Endothelial cell of umbilical vein (primary cell): ENCODE results near the gene USF1. TPM values are rescaled to one million over a fixed set of nuclear protein-coding genes. Genes with fewer than 3 reads are reported as not detected.

Experiments
- BruUV-seq: library from RNA; stranded (reverse); fragments of 400-500 nt; replicated peaks from 2 replicates; lab custom pipeline; 2021; lab: Mats Ljungman, UMichigan
- CTCF ChIA-PET: fragments of 300-600, 350-600 bp; sonication (Branson Sonifier 250); formaldehyde crosslinking; loops from one replicate; lab custom pipeline; 2021; ENCODE audit warnings: antibody characterized with exemption, inconsistent platforms; lab: Charles Lee
- POLR2A ChIA-PET: fragments of 300-600, 350-600 bp; sonication (Branson Sonifier 250); formaldehyde crosslinking; loops from one replicate; lab custom pipeline; 2021; ENCODE audit warnings: antibody characterized with exemption, inconsistent platforms; lab: Charles Lee
- DNase-seq: peaks from one replicate; pipeline ENCODE4 v3.0.0-alpha.2; 2011; ENCODE audit warnings: low read depth, low spot score
- FAIRE-seq: peaks from 2 replicates; lab custom pipeline; 2011; peaks lifted over from hg19 to GRCh38; lab: Jason Lieb, UNC
- H2AFZ ChIP-seq: 2 replicates; pipeline ENCODE4 v1.6.0; 2012; ENCODE audit warnings: low read depth, low read length, control low read depth, inconsistent platforms
- H3K27ac ChIP-seq: 2 replicates; pipeline ENCODE4 v1.5.1; 2011; ENCODE audit warnings: low read depth, mild to moderate bottlenecking, control low read depth, low read length, moderate library complexity; ENCODE audit not compliant: insufficient read depth
- H3K27me3 ChIP-seq, 2 experiments: 2 replicates each; pipeline versions ENCODE4 v1.6.0 to v1.6.1; 2011; ENCODE audit warnings: low read length in 2 of 2, mixed read lengths in 1 of 2; ENCODE audit not compliant: control insufficient read depth in 2 of 2, insufficient read depth in 2 of 2
- H3K36me3 ChIP-seq, 2 experiments: 2 replicates in 1 of 2; 3 replicates in 1 of 2; pipeline ENCODE4 v1.5.1; 2011; ENCODE audit warnings: low read length in 2 of 2, mild to moderate bottlenecking in 1 of 2, moderate library complexity in 1 of 2; ENCODE audit not compliant: control insufficient read depth in 2 of 2, insufficient read depth in 2 of 2; ENCODE audit errors: extremely low read depth in 1 of 2
- H3K4me1 ChIP-seq: 3 replicates; pipeline ENCODE4 v1.5.1; 2011; ENCODE audit warnings: mild to moderate bottlenecking, low read length; ENCODE audit not compliant: control insufficient read depth, insufficient read depth; ENCODE audit errors: extremely low read depth
- H3K4me2 ChIP-seq: 2 replicates; pipeline ENCODE4 v1.6.1; 2011; ENCODE audit warnings: low read length, control low read depth, mixed read lengths; ENCODE audit not compliant: insufficient read depth
- H3K4me3 ChIP-seq, 3 experiments: fragments of 200-600 bp in 1 of 3; sonication (generic), shearing (Covaris generic) in 1 of 3; replicated peaks in 1 of 3; 2 replicates each; pipeline ENCODE4 v1.5.1; 2011 to 2016; ENCODE audit warnings: control low read depth in 3 of 3, low read length in 3 of 3, mild to moderate bottlenecking in 2 of 3, inconsistent platforms in 1 of 3, low read depth in 1 of 3, moderate library complexity in 1 of 3; ENCODE audit not compliant: insufficient read depth in 1 of 3
- H3K79me2 ChIP-seq: 2 replicates; pipeline ENCODE4 v1.6.0; 2012; ENCODE audit warnings: low read length, inconsistent platforms; ENCODE audit not compliant: control insufficient read depth, insufficient read depth
- H3K9ac ChIP-seq: replicated peaks from 2 replicates; pipeline ENCODE3; 2011; ENCODE audit warnings: low read length, control low read depth; ENCODE audit not compliant: insufficient read depth; ENCODE audit errors: extremely low read depth
- H3K9me1 ChIP-seq: replicated peaks from 3 replicates; pipeline ENCODE4 v1.6.0; 2011; ENCODE audit warnings: mild to moderate bottlenecking, low read length; ENCODE audit not compliant: control insufficient read depth, insufficient read depth; ENCODE audit errors: extremely low read depth
- H3K9me3 ChIP-seq: replicated peaks from 2 replicates; pipeline ENCODE4 v1.5.1; 2012; ENCODE audit warnings: low read length, inconsistent platforms; ENCODE audit not compliant: control insufficient read depth, insufficient read depth
- H4K20me1 ChIP-seq: replicated peaks from 2 replicates; pipeline ENCODE3; 2011; ENCODE audit warnings: mild to moderate bottlenecking, low read length; ENCODE audit not compliant: control insufficient read depth, insufficient read depth; ENCODE audit errors: extremely low read depth
- EZH2 ChIP-seq: IDR thresholded peaks from 2 replicates; pipeline ENCODE4 v1.6.1; 2012; ENCODE audit warnings: borderline replicate concordance, low read depth, mild to moderate bottlenecking, moderate library complexity, low read length, inconsistent platforms; ENCODE audit not compliant: severe bottlenecking
- FOS ChIP-seq: IDR thresholded peaks from 2 replicates; pipeline ENCODE4 v1.6.1; 2011; ENCODE audit warnings: mild to moderate bottlenecking, low read length, moderate library complexity, borderline replicate concordance; ENCODE audit not compliant: insufficient read depth
- GATA2 ChIP-seq: IDR thresholded peaks from 2 replicates; pipeline ENCODE4 v1.7.0; 2011; ENCODE audit warnings: low read depth, mild to moderate bottlenecking, moderate library complexity, mixed read lengths, low read length; ENCODE audit not compliant: insufficient read length, insufficient read depth
- JUN ChIP-seq: IDR thresholded peaks from 2 replicates; pipeline ENCODE4 v1.6.1; 2011; ENCODE audit warnings: borderline replicate concordance, low read depth; ENCODE audit not compliant: insufficient read length, insufficient read depth
- MAX ChIP-seq: IDR thresholded peaks from 2 replicates; pipeline ENCODE4 v1.6.1; 2011; ENCODE audit not compliant: insufficient read depth, insufficient read length
- POLR2A ChIP-seq: IDR thresholded peaks from 2 replicates; pipeline ENCODE4 v1.6.1; 2012; ENCODE audit warnings: low read depth, mild to moderate bottlenecking, control low read depth, low read length
- POLR2AphosphoS5 ChIP-seq: IDR thresholded peaks from 2 replicates; pipeline ENCODE4 v1.6.1; 2012; ENCODE audit warnings: low read depth, mild to moderate bottlenecking, control low read depth, low read length, moderate library complexity; ENCODE audit not compliant: insufficient read depth
- dilution Hi-C: fragments of 300-500 bp; cut with MboI; formaldehyde crosslinking; loops from one replicate; pipeline ENCODE4 v1.15.0; 2019; ENCODE audit warnings: low sequenced_read_pairs; ENCODE audit not compliant: extremely low pct_ligation_motif_present
- intact Hi-C: fragments of 100-400 bp; cut with micrococcal nuclease; formaldehyde crosslinking; loops from one replicate; pipeline ENCODE4 v1.10.0; 2022
- polyA plus RNA-seq, 4 experiments: library from polyadenylated mRNA; depleted of rRNA in 3 of 4; stranded (reverse) in 3 of 4; unstranded in 1 of 4; fragments of >200 nt; gene quantifications; 2 replicates each; pipeline versions ENCODE4 v1.2.1 to v1.2.3, GENCODE V29; 2011 to 2012; ENCODE audit warnings: missing spikeins in 1 of 4
- total RNA-seq: library from RNA; stranded (reverse); gene quantifications from 2 replicates; pipeline ENCODE4 v1.2.3, GENCODE V29; 2021
- TF ChIP-seq, protein P1 (sequence below), 2 donors: IDR thresholded peaks; 1 replicate in 1 of 2; 2 replicates in 1 of 2; pipeline ENCODE4 v1.5.1; 2011; ENCODE audit warnings: low read length in 2 of 2, mild to moderate bottlenecking in 2 of 2, moderate library complexity in 2 of 2, control low read depth in 1 of 2, inconsistent platforms in 1 of 2, low read depth in 1 of 2; ENCODE audit not compliant: insufficient read depth in 1 of 2; ENCODE audit errors: extremely low read depth in 1 of 2

The USF1 gene
- total and polyA plus RNA-seq, 2 donors (not counting 3 experiments of a cell fraction or from before 2014, with no cell fraction given): 53.4 to 56.7 TPM

GRCh38 chr1:161059293-161059692 lies 13.5 kb upstream of the USF1 start:
- no peak for DNase-seq
- no TSS peak for BruUV-seq
- dilution Hi-C loops: no loop called here
- Histone ChIP-seq H3K27me3 (peaks cover under 1% of the 10 kb centered on the region in 2 experiments), H3K9me3 (no peaks in the 10 kb centered on the region), H2AFZ (no peak overlapping the region), H3K9ac (no peak overlapping the region), H3K4me2 (no peak overlapping the region), H3K4me1 (no peaks in the 10 kb centered on the region), H3K27ac (no peak overlapping the region), H4K20me1 (no peaks in the 10 kb centered on the region), H3K9me1 (no peaks in the 10 kb centered on the region), H3K36me3 (no peaks in the 10 kb centered on the region), H3K4me3 (no peak overlapping the region), H3K79me2 (no peaks in the 10 kb centered on the region)
- no peak for TF ChIP-seq JUN
- TF ChIP-seq, protein P1, sequence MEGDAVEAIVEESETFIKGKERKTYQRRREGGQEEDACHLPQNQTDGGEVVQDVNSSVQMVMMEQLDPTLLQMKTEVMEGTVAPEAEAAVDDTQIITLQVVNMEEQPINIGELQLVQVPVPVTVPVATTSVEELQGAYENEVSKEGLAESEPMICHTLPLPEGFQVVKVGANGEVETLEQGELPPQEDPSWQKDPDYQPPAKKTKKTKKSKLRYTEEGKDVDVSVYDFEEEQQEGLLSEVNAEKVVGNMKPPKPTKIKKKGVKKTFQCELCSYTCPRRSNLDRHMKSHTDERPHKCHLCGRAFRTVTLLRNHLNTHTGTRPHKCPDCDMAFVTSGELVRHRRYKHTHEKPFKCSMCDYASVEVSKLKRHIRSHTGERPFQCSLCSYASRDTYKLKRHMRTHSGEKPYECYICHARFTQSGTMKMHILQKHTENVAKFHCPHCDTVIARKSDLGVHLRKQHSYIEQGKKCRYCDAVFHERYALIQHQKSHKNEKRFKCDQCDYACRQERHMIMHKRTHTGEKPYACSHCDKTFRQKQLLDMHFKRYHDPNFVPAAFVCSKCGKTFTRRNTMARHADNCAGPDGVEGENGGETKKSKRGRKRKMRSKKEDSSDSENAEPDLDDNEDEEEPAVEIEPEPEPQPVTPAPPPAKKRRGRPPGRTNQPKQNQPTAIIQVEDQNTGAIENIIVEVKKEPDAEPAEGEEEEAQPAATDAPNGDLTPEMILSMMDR (IDR thresholded peaks at IDR 0.05; ENCODE audit: extremely low read depth in 1 of 2, insufficient read depth in 1 of 2, low read depth in 1 of 2, low read length in 2 of 2): no peak
- no peak for TF ChIP-seq GATA2
- TF ChIP-seq POLR2A: no peak
- no peak for TF ChIP-seq MAX
- no peak for TF ChIP-seq EZH2
- no peak for TF ChIP-seq FOS
- TF ChIP-seq POLR2AphosphoS5: no peak
- intact Hi-C loops: loop anchor here (10.0 kb wide), 1 partner anchor 734 kb away; no protein-coding TSS in a partner anchor
- no peak for FAIRE-seq
- ChIA-PET CTCF (interaction anchor here (1.2 kb wide), 1 partner anchor 18 kb away, joined by 3 read pairs; no protein-coding TSS in a partner anchor), POLR2A (no interaction called here)
